Brain microvascular endothelial cell (primary cell): ENCODE data around the gene APMAP.

Source experiments
- DNase-seq: peaks from one replicate; pipeline ENCODE4 v3.0.0-alpha.2; 2020
- H3K27ac ChIP-seq: fragments of 250-450 bp; sonication (Bioruptor Pico); 2 replicates; pipeline ENCODE4 v1.5.1; 2020; ENCODE audit warnings: mild to moderate bottlenecking, moderate library complexity
- H3K27me3 ChIP-seq: fragments of 250-450 bp; sonication (Bioruptor Pico); replicated peaks from 2 replicates; pipeline ENCODE4 v1.5.1; 2020; ENCODE audit warnings: mild to moderate bottlenecking
- H3K36me3 ChIP-seq: fragments of 250-450 bp; sonication (Bioruptor Pico); replicated peaks from 2 replicates; pipeline ENCODE4 v1.5.1; 2020; ENCODE audit warnings: mild to moderate bottlenecking
- H3K4me3 ChIP-seq: 2 replicates; pipeline ENCODE4 v1.5.1; 2011; ENCODE audit warnings: low read depth, mild to moderate bottlenecking, control low read depth, low read length, moderate library complexity
- in situ Hi-C: cut with HindIII; loops from 2 replicates; pipeline ENCODE4 v1.10.0; 2017; ENCODE audit warnings: low sequenced_read_pairs, low pct_ligation_motif_present
- TF ChIP-seq, protein P1 (sequence below): IDR thresholded peaks from 2 replicates; pipeline ENCODE4 v1.5.1; 2011; ENCODE audit warnings: low read depth, mild to moderate bottlenecking, moderate library complexity, low read length, control low read depth, inconsistent platforms; ENCODE audit errors: missing control alignments

Gene APMAP

GRCh38 chr20:24992487-24993205, at the start of gene APMAP:
TSS of gene APMAP (minus strand) at chr20:24992751. CDS start at chr20:24992688, 63 bp downstream.
- TF ChIP-seq, protein P1, sequence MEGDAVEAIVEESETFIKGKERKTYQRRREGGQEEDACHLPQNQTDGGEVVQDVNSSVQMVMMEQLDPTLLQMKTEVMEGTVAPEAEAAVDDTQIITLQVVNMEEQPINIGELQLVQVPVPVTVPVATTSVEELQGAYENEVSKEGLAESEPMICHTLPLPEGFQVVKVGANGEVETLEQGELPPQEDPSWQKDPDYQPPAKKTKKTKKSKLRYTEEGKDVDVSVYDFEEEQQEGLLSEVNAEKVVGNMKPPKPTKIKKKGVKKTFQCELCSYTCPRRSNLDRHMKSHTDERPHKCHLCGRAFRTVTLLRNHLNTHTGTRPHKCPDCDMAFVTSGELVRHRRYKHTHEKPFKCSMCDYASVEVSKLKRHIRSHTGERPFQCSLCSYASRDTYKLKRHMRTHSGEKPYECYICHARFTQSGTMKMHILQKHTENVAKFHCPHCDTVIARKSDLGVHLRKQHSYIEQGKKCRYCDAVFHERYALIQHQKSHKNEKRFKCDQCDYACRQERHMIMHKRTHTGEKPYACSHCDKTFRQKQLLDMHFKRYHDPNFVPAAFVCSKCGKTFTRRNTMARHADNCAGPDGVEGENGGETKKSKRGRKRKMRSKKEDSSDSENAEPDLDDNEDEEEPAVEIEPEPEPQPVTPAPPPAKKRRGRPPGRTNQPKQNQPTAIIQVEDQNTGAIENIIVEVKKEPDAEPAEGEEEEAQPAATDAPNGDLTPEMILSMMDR: no peak
- in situ Hi-C loops: no loop called here
- peak within 1 kb of the TSS; percentile 89 for H3K27ac ChIP-seq
- DNase-seq: peak; percentile 83
- H3K27me3 ChIP-seq: no peaks in the 10 kb centered on the region
- H3K36me3 ChIP-seq: no peaks in the 10 kb centered on the region
- peak within 1 kb of the TSS; percentile 97 for H3K4me3 ChIP-seq

DNA sequence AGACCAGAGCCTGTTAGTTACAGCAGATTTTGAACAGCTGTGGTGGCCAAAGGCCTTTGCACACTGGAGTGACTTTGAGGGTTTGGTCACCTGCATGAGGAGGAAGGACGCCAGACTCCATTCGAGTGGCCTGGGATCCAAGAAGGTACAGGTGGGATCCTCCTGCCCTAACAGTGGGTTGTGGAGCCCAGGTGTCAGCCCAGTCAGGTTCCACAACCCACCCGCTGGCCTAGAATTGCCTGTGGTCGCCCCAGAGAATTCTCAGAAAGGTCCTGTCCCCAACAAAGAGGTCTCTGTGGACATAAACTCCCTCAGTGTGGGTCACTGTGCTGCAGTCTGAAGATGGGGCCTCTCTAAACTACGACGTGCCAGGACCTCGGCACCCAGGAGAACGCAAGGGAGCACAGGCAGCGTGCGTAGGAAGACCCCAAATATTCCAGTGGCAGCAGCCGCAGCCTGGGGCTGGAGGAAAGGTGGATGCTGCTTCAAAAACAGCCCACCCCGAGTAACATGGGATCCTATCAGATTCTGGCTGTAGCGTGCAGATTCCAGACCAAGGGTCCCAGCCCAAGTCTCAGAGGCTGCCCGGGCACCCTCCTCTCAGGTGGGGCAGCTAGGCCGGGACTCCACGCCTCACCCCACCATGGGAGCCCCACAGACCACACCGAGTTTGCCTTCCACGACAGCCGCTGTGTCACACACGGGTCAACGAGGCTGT, 49.4 kb upstream of the APMAP start:
- TF ChIP-seq, protein P1: no peak
- H3K27ac ChIP-seq: no peak overlapping the region
- in situ Hi-C loops: no loop called here
- no peak for DNase-seq
- no peaks in the 10 kb centered on the region for H3K27me3 ChIP-seq
- H3K4me3 ChIP-seq: no peak overlapping the region
- H3K36me3 ChIP-seq: no peaks in the 10 kb centered on the region

GRCh38 chr20:25040438-25040831, 47.9 kb upstream of the APMAP start:
- Histone ChIP-seq H3K27me3 (no peaks in the 10 kb centered on the region), H3K27ac (no peak overlapping the region), H3K36me3 (no peaks in the 10 kb centered on the region), H3K4me3 (no peak overlapping the region)
- in situ Hi-C loops: no loop called here
- peak; percentile 30 for DNase-seq
- TF ChIP-seq, protein P1: no peak

DNA sequence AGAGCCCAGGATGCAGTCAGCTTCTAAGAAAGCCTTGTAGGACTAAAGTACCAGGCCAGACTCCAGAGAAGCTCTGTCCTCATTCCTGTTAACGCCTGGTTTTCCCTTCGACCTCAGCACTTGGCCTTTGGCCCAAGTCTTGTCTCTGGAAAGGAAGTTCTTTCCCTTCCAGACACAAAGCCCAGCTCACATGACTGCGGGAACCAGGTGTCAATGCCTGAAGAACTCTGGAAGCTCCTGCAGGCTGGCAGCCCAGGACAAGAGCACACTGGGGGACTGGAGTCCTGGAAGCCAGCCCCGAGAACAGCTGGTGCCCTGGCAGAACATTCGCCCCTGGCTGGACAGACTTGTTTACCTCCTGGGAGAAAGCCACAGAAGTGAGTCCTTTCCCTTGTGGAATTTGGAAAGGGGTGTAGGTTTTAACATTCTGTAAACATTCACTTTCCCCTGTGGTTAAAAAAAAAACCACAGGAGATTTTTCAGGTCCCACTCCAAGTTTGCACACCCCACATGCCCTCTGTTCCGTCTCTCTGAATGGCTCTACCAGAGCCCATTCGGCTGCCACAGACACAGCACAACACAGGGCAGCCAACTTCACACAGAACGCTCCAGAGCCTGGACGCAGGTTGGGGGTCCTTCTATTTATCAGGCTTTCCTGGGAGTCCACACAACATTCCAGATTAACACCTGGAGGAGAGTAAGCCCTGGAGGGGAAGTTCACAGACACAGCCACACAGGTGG, 47.3 kb upstream of the APMAP start:
- TF ChIP-seq, protein P1: no peak
- no peak overlapping the region for H3K4me3 ChIP-seq
- no peaks in the 10 kb centered on the region for H3K36me3 ChIP-seq
- no peak for DNase-seq
- no peak overlapping the region for H3K27ac ChIP-seq
- no peaks in the 10 kb centered on the region for H3K27me3 ChIP-seq
- in situ Hi-C loops: no loop called here

- TF ChIP-seq, protein P1: no peak
- in situ Hi-C loops: no loop called here
- no peak for DNase-seq
- no peaks in the 10 kb centered on the region for H3K36me3 ChIP-seq
- no peak overlapping the region for H3K4me3 ChIP-seq
- H3K27me3 ChIP-seq: no peaks in the 10 kb centered on the region
- no peak overlapping the region for H3K27ac ChIP-seq
These were observed 46.1 kb upstream of the APMAP start for GRCh38 chr20:25038591-25039015.
